ENCODE data around the gene UGT1A5.

UGT1A5 gene

DNA sequence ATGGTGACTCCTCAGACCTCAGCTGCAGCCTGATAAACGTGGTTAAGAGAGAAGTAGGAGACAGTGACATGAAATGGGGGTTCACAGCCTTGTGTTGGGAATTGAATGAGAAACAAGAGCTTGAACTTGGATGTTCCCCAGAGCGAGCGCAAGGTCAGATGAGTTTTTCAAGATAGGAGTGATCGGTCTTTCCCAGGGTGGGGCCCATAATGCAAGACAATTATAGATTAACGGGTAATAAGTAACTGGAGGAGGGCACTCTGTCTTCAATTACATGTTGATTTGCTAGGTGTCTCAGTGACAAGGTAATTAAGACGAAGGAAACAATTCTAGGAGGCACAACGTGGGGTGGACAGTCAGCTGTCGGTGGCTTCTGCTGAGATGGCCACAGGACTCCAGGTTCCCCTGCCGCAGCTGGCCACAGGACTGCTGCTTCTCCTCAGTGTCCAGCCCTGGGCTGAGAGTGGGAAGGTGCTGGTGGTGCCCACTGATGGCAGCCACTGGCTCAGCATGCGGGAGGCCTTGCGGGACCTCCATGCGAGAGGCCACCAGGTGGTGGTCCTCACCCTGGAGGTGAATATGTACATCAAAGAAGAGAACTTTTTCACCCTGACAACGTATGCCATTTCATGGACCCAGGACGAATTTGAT lies at the start of gene UGT1A5:
UGT1A5 (plus strand) TSS at position 297 of the 651 bp plus-strand sequence; CDS start at position 382, 85 bp downstream.
- in situ Hi-C loops (cut with HindIII; ENCODE audit: low pct_ligation_motif_present, low pct_unique_long_range_greater_than_20kb, low sequenced_read_pairs) = no loop called here
- DNase-seq = no peak

DNA sequence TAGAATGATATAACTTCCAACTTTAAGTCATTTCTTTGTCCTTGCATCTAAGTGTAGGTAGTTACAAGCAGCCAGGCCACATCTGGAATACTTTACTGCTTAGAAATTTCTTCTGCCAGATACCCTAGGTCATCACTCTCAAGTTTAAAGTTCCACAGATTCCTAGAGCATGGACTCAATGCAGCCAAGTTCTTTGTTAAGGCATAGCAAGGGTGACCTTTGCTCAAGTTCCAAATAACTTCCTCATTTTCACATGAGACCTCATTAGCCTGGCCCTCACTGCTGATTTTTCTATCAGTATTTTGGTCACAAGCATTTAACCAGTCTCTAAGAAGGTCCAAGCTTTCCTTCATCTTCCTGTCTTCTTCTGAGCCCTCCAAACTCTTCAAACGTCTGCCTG lies 48.8 kb upstream of the UGT1A5 start:
- in situ Hi-C loops (cut with HindIII; ENCODE audit: low pct_ligation_motif_present, low pct_unique_long_range_greater_than_20kb, low sequenced_read_pairs) = no loop called here
- no peak for DNase-seq

DNA sequence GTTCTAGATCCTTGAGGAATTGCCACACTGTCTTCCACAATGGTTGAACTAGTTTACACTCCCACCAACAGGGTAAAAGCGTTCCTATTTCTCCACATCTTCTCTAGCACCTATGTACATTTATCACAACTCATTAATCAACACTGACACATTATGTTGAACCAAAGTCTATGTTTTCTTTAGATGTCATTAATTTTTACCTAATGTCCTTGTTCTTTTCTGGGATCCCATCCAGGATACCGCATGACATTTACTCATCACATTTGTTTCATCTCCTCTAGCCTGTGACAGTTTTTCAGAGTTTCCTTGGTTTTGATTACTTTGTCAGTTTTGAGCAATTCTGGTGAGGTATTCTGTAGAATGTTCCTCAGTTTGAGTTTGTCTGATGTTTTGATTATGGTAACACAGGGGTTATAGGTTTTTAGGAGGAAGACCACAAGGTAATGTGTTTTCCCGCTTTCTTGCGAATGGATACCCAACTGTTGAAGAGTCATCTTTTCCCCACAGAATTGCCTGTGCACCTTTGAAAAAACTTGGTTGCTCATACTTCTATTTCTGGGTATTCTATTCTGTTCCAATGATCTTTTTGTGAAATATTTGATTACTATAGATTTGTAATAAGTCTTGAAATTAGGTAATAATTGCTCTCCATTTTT lies 44.0 kb upstream of the UGT1A5 start:
- DNase-seq = peak; percentile 3
- in situ Hi-C loops (cut with HindIII; ENCODE audit: low pct_ligation_motif_present, low pct_unique_long_range_greater_than_20kb, low sequenced_read_pairs) = no loop called here

DNA sequence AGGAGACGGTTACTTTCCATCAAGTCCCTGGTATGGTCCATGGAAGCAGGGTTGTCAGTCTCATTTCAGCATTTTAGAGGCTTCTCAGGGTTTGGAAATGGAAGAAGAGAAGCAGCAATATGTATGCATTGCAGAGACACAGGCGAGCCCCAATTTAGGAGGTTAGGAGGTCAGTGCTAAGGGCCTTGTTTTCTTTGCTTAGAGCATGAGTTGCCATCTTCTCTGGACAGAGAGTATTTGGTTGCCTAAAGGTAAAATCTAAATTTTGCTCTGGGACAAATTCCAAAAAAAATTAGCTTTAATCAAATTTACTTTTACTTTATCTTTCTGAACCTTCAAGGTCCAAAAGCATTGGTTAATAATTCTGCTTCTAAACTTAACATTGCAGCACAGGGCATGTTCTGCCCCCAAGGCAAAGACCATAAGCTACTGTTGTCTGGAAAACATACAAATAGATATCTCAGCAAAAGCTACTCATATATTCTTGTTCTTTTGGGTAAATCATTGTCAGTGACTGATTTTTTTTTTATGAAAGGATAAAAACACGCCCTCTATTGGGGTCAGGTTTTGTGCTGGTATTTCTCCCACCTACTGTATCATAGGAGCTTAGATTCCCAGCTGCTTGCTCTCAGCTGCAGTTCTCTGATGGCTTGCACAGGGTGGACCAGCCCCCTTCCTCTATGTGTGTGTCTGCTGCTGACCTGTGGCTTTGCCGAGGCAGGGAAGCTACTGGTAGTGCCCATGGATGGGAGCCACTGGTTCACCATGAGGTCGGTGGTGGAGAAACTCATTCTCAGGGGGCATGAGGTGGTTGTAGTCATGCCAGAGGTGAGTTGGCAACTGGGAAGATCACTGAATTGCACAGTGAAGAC lies 41.2 kb upstream of the UGT1A5 start, which contains the start of gene UGT1A9:
UGT1A9 (plus strand) TSS at position 609 of the 872 bp plus-strand sequence; CDS start at position 646, 37 bp downstream.
- in situ Hi-C loops (cut with HindIII; ENCODE audit: low pct_ligation_motif_present, low pct_unique_long_range_greater_than_20kb, low sequenced_read_pairs) = no loop called here
- DNase-seq = no peak

DNA sequence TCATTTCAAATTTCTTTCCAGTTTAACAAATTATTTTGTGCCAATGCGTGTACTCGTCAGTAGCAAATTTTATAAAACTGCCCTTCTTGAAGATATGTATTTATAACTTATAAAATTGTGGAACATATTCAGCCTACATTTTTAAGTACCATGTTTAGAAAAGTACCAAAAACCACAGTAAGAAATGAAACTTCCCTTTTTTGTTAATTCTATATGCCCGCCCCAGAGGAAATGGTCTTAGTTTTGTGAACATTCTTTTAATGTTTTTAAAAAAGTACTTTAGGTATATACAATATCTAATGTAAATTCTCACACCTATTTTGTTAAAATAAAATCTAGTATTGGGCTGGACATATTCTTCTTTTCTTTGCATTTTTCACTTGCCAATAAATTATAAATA lies 39.8 kb upstream of the UGT1A5 start:
- in situ Hi-C loops (cut with HindIII; ENCODE audit: low pct_ligation_motif_present, low pct_unique_long_range_greater_than_20kb, low sequenced_read_pairs) = no loop called here
- no peak for DNase-seq

DNA sequence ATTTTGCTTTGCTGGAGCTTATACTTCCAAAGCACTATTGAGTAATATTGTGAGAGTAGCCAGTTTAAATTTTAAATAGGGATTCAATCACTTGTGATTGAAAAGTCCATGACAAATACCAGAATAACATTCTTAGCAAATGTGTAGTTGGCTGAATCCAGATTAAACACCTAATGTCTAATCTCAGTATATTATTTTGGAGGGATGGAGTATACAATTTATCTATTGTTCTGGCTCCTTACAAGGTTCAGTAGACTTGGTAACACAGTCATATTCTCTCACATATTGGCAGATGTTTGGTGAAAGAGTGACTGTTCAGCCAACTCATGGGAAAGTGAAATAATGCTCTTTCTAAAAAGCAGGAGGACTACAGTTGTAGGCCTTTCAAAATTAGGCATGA lies 38.8 kb upstream of the UGT1A5 start:
- no peak for DNase-seq
- in situ Hi-C loops (cut with HindIII; ENCODE audit: low pct_ligation_motif_present, low pct_unique_long_range_greater_than_20kb, low sequenced_read_pairs) = no loop called here

DNA sequence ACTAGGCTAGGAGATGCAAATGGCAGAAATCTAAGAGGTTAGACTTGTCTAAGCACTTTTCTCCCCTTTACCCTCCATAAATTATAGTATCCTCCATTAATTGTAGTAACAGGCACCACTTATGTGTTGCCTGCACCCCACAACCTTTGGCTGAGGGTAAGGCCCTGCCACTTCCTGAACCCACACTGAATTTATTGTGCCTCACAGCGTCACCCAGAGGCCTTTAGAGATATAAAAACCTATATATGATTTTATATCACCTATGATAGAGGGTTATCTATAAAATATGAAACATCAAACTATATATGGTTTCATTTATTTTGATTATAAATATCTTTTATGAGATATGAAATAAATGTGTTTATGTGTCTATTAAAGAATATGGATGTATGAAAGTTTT lies 38.4 kb upstream of the UGT1A5 start:
- in situ Hi-C loops (cut with HindIII; ENCODE audit: low pct_ligation_motif_present, low pct_unique_long_range_greater_than_20kb, low sequenced_read_pairs) = no loop called here
- no peak for DNase-seq

DNA sequence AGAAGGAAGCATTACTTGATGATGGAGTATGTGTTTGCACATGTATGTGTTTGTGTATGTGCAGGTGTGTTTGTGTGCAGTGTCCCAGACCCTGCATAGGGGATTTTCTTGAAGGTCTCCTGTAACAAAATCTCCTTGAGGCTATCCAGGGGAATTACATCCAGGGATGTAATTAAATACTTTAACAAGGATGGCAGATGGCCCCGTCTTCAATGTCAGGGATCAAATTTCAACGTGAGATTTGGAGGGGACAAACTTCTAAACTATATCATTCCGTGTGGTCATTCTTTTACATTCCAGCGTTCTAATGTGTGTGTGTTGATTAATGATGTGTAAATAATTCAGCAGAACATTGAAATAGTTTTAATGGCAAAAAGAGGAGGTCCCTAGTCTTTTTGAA lies 37.7 kb upstream of the UGT1A5 start:
- no peak for DNase-seq
- in situ Hi-C loops (cut with HindIII; ENCODE audit: low pct_ligation_motif_present, low pct_unique_long_range_greater_than_20kb, low sequenced_read_pairs) = no loop called here

DNA sequence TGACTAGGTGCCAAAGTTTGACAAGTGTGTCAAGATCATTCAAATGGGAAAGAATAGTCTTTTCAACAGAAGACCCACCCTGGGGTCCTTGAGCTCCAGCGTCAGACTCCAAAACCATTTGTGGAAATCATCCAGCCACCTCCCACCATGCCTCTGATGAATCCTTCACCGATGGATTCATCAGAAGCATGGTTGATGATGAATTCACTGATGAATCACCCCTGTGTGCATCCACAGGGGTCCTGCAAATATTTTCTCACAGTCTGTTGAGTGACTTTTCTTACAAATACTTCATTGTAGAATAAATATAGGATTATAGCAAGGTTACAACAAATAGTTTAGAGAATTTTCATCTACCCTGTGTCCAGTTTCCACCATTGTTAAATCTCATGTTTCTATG lies 36.7 kb upstream of the UGT1A5 start:
- in situ Hi-C loops (cut with HindIII; ENCODE audit: low pct_ligation_motif_present, low pct_unique_long_range_greater_than_20kb, low sequenced_read_pairs) = no loop called here
- DNase-seq = no peak

DNA sequence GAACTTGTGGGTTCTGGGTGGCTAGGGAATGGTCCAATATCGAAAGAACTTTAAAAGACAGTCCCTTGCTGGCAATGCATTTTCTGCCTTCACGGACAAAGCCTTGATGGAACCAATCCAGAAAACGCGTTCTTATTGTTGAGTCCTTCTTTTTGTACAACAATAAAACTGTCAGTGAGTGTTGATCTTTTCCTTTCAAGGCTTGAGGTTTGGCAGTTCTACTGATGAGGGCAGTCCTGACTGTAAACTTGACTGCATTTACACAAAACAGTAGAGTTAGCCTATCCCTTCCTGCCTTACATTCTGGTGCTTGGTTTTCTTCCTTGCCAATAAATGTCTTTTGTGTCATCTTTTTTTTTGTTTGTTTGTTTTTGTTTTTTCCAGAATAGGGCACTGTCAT lies 33.5 kb upstream of the UGT1A5 start:
- no peak for DNase-seq
- in situ Hi-C loops (cut with HindIII; ENCODE audit: low pct_ligation_motif_present, low pct_unique_long_range_greater_than_20kb, low sequenced_read_pairs) = no loop called here

DNA sequence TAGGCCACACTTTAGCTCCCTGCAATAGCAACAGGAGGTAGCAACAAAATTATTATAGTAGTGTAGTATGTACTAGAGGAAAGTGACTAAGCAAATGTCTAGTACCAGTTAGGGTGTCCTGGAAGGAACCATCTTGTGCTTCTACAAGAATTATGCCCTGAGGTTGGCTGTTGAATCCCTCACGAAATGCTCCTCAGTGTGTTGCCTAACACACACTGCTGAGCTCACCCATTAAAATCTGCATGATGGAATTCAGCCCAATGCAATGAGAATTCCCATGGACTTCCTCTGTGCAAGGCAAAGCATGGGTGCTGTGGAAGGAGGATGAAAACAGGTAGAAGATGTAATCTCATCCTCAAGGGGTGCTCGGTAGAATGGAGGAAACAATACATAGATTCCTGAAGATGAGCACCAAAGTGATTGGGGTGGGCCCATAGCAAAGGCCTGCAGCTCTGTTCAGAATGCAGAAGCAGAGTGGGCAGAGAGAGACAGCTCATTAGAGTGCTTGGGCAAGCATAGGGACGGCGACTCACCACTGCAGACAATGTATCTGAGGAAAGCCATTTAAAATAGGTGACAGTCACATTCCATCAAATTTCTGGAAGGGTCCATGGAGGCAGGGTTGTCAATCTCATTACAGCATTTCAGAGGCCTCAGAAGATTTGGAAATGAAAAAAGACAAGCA lies 32.2 kb upstream of the UGT1A5 start:
- no peak for DNase-seq
- in situ Hi-C loops (cut with HindIII; ENCODE audit: low pct_ligation_motif_present, low pct_unique_long_range_greater_than_20kb, low sequenced_read_pairs) = no loop called here

DNA sequence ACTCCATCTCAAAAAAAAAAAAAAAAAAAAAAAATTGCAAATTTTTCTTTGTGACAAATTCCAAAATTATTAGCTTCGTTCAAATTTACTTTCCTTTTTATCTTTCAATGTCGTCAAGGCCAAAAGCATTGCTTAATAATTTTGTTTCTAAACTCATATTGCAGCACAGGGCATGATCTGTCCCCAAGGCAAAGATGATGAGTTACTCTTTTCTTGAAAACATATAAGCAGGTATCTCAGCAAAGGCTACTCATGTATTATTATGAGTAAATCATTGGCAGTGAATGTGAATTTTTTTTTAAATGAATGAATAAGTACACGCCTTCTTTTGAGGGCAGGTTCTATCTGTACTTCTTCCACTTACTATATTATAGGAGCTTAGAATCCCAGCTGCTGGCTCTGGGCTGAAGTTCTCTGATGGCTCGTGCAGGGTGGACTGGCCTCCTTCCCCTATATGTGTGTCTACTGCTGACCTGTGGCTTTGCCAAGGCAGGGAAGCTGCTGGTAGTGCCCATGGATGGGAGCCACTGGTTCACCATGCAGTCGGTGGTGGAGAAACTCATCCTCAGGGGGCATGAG lies 31.1 kb upstream of the UGT1A5 start, which contains the start of gene UGT1A7:
UGT1A7 (plus strand) TSS at position 381 of the 579 bp plus-strand sequence; CDS start at position 418, 37 bp downstream.
- no peak for DNase-seq
- in situ Hi-C loops (cut with HindIII; ENCODE audit: low pct_ligation_motif_present, low pct_unique_long_range_greater_than_20kb, low sequenced_read_pairs) = no loop called here

DNA sequence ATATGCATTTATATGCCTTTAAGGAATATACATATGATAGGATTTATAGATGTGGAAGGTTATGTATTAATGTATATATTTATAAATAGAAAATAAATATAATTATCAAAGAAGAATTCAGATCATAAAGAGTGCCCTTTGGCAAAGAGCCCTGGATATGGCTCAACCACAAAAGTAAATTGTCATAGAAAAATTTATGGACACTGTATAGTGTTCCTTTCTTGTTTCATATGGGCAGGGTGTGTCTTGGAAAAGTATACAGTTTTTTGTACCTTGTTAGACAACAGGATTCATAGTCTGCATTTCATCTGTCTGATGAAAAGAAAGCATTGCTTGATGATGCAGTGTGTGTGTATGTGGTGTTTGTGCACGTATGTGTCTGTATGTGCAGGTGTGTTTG lies 28.1 kb upstream of the UGT1A5 start:
- DNase-seq = no peak
- in situ Hi-C loops (cut with HindIII; ENCODE audit: low pct_ligation_motif_present, low pct_unique_long_range_greater_than_20kb, low sequenced_read_pairs) = no loop called here

DNA sequence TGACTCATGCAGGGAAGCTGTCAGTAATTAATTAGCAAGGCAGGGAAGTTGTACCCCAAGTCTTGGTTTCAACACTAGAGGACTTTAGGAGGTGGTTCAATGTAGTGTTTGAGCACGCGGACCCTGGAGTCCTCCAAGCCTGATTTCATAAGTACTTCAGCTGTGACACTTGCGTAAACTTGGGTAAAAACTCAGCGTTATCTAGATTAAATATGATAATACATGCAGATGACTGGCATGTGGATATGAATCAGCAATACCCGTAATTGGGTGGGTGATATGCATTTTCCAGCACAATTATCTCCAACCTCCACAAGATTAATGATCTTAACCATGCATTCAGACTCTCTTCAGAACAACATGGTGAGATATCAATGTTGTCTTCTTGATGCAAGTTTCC lies 25.8 kb upstream of the UGT1A5 start:
- in situ Hi-C loops (cut with HindIII; ENCODE audit: low pct_ligation_motif_present, low pct_unique_long_range_greater_than_20kb, low sequenced_read_pairs) = no loop called here
- DNase-seq = no peak

DNA sequence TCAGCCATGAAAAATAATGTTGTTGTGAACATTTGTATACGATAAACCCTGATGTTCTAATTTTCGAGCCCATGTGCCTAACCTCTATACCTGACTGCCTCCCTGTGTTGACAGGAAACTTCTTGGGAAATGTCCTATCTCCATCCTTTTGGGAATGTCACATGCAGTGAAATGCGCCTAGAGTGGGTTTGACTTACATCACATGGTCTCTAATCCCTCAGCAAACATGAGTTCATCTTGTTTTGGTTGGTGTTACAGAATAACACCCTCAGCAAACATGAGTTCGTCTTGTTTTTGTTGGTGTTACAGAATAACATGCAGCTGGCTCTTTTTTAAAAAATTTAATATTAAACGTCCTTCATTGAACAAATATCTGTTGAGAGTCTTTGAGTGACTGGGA lies 24.4 kb upstream of the UGT1A5 start:
- no peak for DNase-seq
- in situ Hi-C loops (cut with HindIII; ENCODE audit: low pct_ligation_motif_present, low pct_unique_long_range_greater_than_20kb, low sequenced_read_pairs) = no loop called here

DNA sequence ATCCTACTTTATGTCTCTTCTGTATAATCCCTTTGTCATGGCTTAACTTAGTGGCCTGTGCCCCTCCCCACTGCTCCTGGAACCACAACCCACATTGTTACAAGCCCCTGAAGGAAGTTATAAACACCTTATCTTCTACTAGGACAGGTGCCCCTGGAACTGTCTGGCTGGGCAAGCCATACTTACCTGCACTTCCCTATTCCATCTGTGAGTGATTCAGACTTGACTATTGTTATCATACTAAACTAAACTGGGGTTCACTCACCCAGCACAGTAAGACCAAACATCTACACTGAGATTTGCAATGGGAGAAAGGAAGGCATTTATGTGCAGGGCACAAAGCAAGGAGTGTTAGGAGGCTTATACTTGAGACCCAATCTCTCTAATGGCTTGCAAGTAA lies 23.7 kb upstream of the UGT1A5 start:
- in situ Hi-C loops (cut with HindIII; ENCODE audit: low pct_ligation_motif_present, low pct_unique_long_range_greater_than_20kb, low sequenced_read_pairs) = no loop called here

DNA sequence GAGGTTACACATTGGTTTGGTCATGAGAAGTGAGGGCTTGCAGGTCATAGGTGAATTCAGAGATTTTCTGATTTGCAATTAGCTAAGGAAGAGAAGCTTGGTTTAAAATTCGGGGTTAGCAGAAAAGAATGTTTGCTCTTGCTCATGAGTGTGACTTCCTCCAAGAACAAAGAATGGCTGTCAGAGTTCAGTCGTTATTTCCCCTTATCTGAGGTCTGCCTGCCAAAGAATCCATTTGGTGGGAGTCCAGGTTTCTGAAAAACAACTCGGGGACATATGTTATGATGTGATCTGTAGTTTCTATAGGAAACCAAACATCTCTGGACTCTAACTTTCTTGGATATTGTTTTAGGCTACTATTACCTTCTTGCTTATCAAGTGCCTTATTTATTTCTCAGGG lies 23.2 kb upstream of the UGT1A5 start:
- DNase-seq = no peak
- in situ Hi-C loops (cut with HindIII; ENCODE audit: low pct_ligation_motif_present, low pct_unique_long_range_greater_than_20kb, low sequenced_read_pairs) = no loop called here

More for the DNA sequence above, 23.7 kb upstream of the UGT1A5 start:
- no peak for DNase-seq

DNA sequence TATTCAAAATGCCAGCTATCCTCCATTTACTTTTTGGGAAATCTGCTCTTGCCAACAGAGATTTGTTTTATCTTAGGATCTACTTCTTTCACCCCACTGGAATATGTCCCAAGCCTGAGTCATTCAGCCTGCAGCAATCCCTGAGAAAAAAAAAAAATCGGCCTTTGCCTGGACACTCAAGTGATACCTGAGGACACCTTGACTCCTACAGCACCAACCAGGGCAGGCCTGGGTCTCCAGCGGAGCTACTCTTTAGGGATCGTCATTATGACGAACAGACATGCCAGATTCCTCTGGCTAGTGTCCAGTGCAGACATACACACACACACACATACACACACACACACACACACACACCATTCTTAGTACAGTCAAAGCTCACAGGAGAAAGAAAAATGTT lies 22.3 kb upstream of the UGT1A5 start:
- DNase-seq = no peak
- in situ Hi-C loops (cut with HindIII; ENCODE audit: low pct_ligation_motif_present, low pct_unique_long_range_greater_than_20kb, low sequenced_read_pairs) = no loop called here

All from ACHN (cell line).